Gastrocnemius medialis (tissue), 4 donors: ENCODE results near the gene CADPS. TPM values are rescaled to one million over a fixed set of nuclear protein-coding genes. Genes with fewer than 3 reads are reported as not detected.

ENCODE experiments used
- ATAC-seq, 2 donors: fragments of 150-250 bp; one replicate each; pipeline ENCODE4 v1.9.1; 2016
- DNase-seq, 2 donors: peaks; one replicate each; pipeline ENCODE4 v3.0.0-alpha.2; 2019
- H3K27ac ChIP-seq, 4 donors: fragments of 200-600 bp; sonication (generic); 1 replicate in 1 of 4; 2 replicates in 3 of 4; pipeline ENCODE4 v1.5.1; 2016 to 2018; ENCODE audit warnings: mild to moderate bottlenecking in 2 of 4, moderate library complexity in 1 of 4
- H3K27me3 ChIP-seq, 3 donors: fragments of 200-600 bp; sonication (generic) in 2 of 3; 1 replicate in 1 of 3; 2 replicates in 2 of 3; pipeline versions ENCODE4 v1.5.1 to v1.6.0; 2016 to 2019; ENCODE audit warnings: mild to moderate bottlenecking in 1 of 3, moderate library complexity in 1 of 3
- H3K36me3 ChIP-seq, 2 donors: fragments of 200-600 bp; sonication (generic) in 1 of 2; one replicate each; pipeline ENCODE4 v1.5.1; 2017 to 2018
- H3K4me1 ChIP-seq, 2 donors: fragments of 200-600 bp; sonication (generic) in 1 of 2; one replicate each; pipeline ENCODE4 v1.5.1; 2016 to 2017; ENCODE audit warnings: mild to moderate bottlenecking in 2 of 2
- H3K4me3 ChIP-seq, 4 donors: fragments of 200-600 bp; sonication (generic) in 3 of 4; 1 replicate in 1 of 4; 2 replicates in 3 of 4; pipeline ENCODE4 v1.5.1; 2016 to 2019; ENCODE audit warnings: mild to moderate bottlenecking in 2 of 4
- H3K9me3 ChIP-seq, 3 donors: fragments of 200-600 bp; sonication (generic) in 2 of 3; 1 replicate in 1 of 3; 2 replicates in 2 of 3; pipeline ENCODE4 v1.5.1; 2016 to 2019
- CTCF ChIP-seq, 5 experiments: fragments of 450-650 bp in 3 of 5; fragments of 200-600 bp in 2 of 5; sonication (generic) in 2 of 5; IDR thresholded peaks in 4 of 5; conservative IDR thresholded peaks in 1 of 5; 1 replicate in 4 of 5; 2 replicates in 1 of 5; pipeline ENCODE4 v1.5.1; 2016 to 2019; ENCODE audit warnings: antibody characterized with exemption in 5 of 5, mild to moderate bottlenecking in 3 of 5, moderate library complexity in 3 of 5
- POLR2A ChIP-seq, 2 donors: fragments of 450-650 bp; IDR thresholded peaks; one replicate each; pipeline ENCODE4 v1.6.1; 2017; ENCODE audit warnings: antibody characterized with exemption in 2 of 2, mild to moderate bottlenecking in 2 of 2, moderate library complexity in 2 of 2
- in situ Hi-C, 4 donors: fragments of 200-750 bp; cut with MboI; loops; one replicate each; pipeline versions ENCODE4 v1.15.0 to v1.8.0; 2017; ENCODE audit warnings: low sequenced_read_pairs in 4 of 4
- intact Hi-C: fragments of 100-400 bp; cut with DNase I; formaldehyde crosslinking; loops from one replicate; pipeline ENCODE4 v1.15.1; 2023; ENCODE audit warnings: low total_unique reads
- total RNA-seq, 4 donors: library from RNA; depleted of rRNA; stranded (reverse); fragments of >200 nt; gene quantifications; one replicate each; pipeline versions ENCODE4 v1.1.0 to v1.2.3, GENCODE V29; 2016

CADPS gene
- total RNA-seq, 4 donors from 2014 or later, result 2.1 TPM; not detected in 3

GRCh38 chr3:62761711-62762110 is 113.5 kb downstream of the CADPS start:
- Histone ChIP-seq H3K4me1 (no peaks in the 10 kb centered on the region), H3K9me3 (no peaks in the 10 kb centered on the region), H3K27me3 (no peaks in the 10 kb centered on the region), H3K36me3 (no peaks in the 10 kb centered on the region), H3K27ac (no peak overlapping the region), H3K4me3 (no peak overlapping the region)
- TF ChIP-seq CTCF (IDR thresholded peaks at IDR 0.05 in 4 of 5, conservative IDR thresholded peaks at IDR 0.05 in 1 of 5), result no peak
- in situ Hi-C loops, result no loop called here
- ATAC-seq, result no peak
- intact Hi-C loops, result no loop called here
- no peak for DNase-seq

- TF ChIP-seq CTCF (IDR thresholded peaks at IDR 0.05 in 4 of 5, conservative IDR thresholded peaks at IDR 0.05 in 1 of 5) (no peak), POLR2A (IDR thresholded peaks at IDR 0.05) (no peak)
- in situ Hi-C loops, result no loop called here
- no peak for ATAC-seq
Observed at GRCh38 chr3:62761311-62761710, 113.9 kb downstream of the CADPS start.

GRCh38 chr3:62758296-62759066 is 116.7 kb downstream of the CADPS start:
- ATAC-seq, result no peak

More at GRCh38 chr3:62761311-62761710, 113.9 kb downstream of the CADPS start:
- no peak overlapping the region for H3K27ac ChIP-seq
- no peaks in the 10 kb centered on the region for H3K36me3 ChIP-seq
- DNase-seq, result no peak
- H3K27me3 ChIP-seq, result no peaks in the 10 kb centered on the region
- no peaks in the 10 kb centered on the region for H3K9me3 ChIP-seq
- intact Hi-C loops, result no loop called here
- H3K4me3 ChIP-seq, result no peak overlapping the region
- H3K4me1 ChIP-seq, result no peaks in the 10 kb centered on the region

GRCh38 chr3:62757045-62757444 is 118.2 kb downstream of the CADPS start:
- H3K27me3 ChIP-seq, result no peaks in the 10 kb centered on the region
- no peaks in the 10 kb centered on the region for H3K4me1 ChIP-seq
- ATAC-seq, result no peak
- intact Hi-C loops (no loop called here), in situ Hi-C loops (no loop called here)
- H3K27ac ChIP-seq, result no peak overlapping the region
- H3K36me3 ChIP-seq, result no peaks in the 10 kb centered on the region
- TF ChIP-seq CTCF (IDR thresholded peaks at IDR 0.05 in 4 of 5, conservative IDR thresholded peaks at IDR 0.05 in 1 of 5), result no peak
- TF ChIP-seq POLR2A (IDR thresholded peaks at IDR 0.05), result no peak
- no peaks in the 10 kb centered on the region for H3K9me3 ChIP-seq
- no peak for DNase-seq
- H3K4me3 ChIP-seq, result no peak overlapping the region

More at GRCh38 chr3:62758296-62759066, 116.7 kb downstream of the CADPS start:
- no peak for TF ChIP-seq CTCF (IDR thresholded peaks at IDR 0.05 in 4 of 5, conservative IDR thresholded peaks at IDR 0.05 in 1 of 5)
- no peak for TF ChIP-seq POLR2A (IDR thresholded peaks at IDR 0.05)
- in situ Hi-C loops (no loop called here), intact Hi-C loops (no loop called here)
- Histone ChIP-seq H3K4me1 (no peaks in the 10 kb centered on the region), H3K9me3 (no peaks in the 10 kb centered on the region), H3K36me3 (no peaks in the 10 kb centered on the region), H3K27ac (no peak overlapping the region), H3K27me3 (no peaks in the 10 kb centered on the region), H3K4me3 (no peak overlapping the region)
- DNase-seq, result no peak
